Measurements from ENCODE around the gene CCDC191. TPM values are rescaled to one million over a fixed set of nuclear protein-coding genes. Genes with fewer than 3 reads are reported as not detected.

Gene CCDC191
- total and polyA plus RNA-seq, 2 of the 4 experiments (the other 2 are of a cell fraction): 0.72 to 1.1 TPM

- Histone ChIP-seq H3K4me3 (ENCODE audit: insufficient read depth, low read depth, low read length) (no peak overlapping the region), H2AK5ac (ENCODE audit: low read depth, low read length) (no peak overlapping the region; the same call in 1 of the 2 replicates), H3K36me3 (ENCODE audit: control insufficient read depth, insufficient read depth, low read length) (peaks cover 4% of the 10 kb centered on the region), H3K14ac (replicated peaks; ENCODE audit: low read depth, low read length) (peak overlapping the region; percentile 1; the same call in 1 of the 2 replicates), H3K79me1 (ENCODE audit: low read depth in 1 of 2, low read length in 2 of 2) (no peaks in the 10 kb centered on the region), H2AK9ac (replicated peaks; ENCODE audit: low read depth, low read length, poor library complexity) (no peak overlapping the region), H2BK5ac (ENCODE audit: low read depth, low read length, poor library complexity, severe bottlenecking) (no peak overlapping the region), H3K56ac (ENCODE audit: extremely low read depth, insufficient read depth, low read length) (no peak overlapping the region), H3K4me1 (ENCODE audit: control insufficient read depth, insufficient read depth, low read length) (peaks cover 3% of the 10 kb centered on the region; the same call in 1 of the 2 replicates), H3K4me2 (ENCODE audit: low read depth, low read length) (no peak overlapping the region), H3K27ac (ENCODE audit: insufficient read depth, low read length) (no peak overlapping the region), H4K8ac (ENCODE audit: low read depth in 2 of 2, low read length in 2 of 2) (no peak overlapping the region), H3K9me3 (ENCODE audit: control insufficient read depth, insufficient read depth, low read length) (no peaks in the 10 kb centered on the region), H2BK15ac (ENCODE audit: low read depth, low read length) (no peak overlapping the region), H4K5ac (ENCODE audit: low read depth, low read length) (no peak overlapping the region), H4K20me1 (ENCODE audit: insufficient read depth, low read length) (no peaks in the 10 kb centered on the region), H2BK120ac (ENCODE audit: low read depth, low read length) (no peak overlapping the region), H3K4ac (ENCODE audit: low read depth, low read length) (no peak overlapping the region), H3K9ac (ENCODE audit: low read depth, low read length) (no peak overlapping the region), H3K23ac (ENCODE audit: low read depth, low read length) (no peak overlapping the region), H3K18ac (ENCODE audit: low read depth, low read length) (no peak overlapping the region), H2BK20ac (ENCODE audit: low read depth, low read length) (no peak overlapping the region; the same call in 1 of the 2 replicates), H4K91ac (ENCODE audit: insufficient read depth, low read depth, low read length) (no peak overlapping the region), H2AFZ (replicated peaks; ENCODE audit: low read length, poor library complexity) (peak overlapping the region; percentile 71), H3K27me3 (ENCODE audit: control insufficient read depth, insufficient read depth, low read length) (no peaks in the 10 kb centered on the region), H3K9me1 (ENCODE audit: insufficient read depth, low read length) (no peaks in the 10 kb centered on the region; the same call in 1 of the 2 replicates)
- CTCF ChIA-PET: interaction anchor here (1.7 kb wide), 1 partner anchor 14 kb away, joined by 3 read pairs; no protein-coding TSS in a partner anchor
- 80% methylated on average over 3 of the region's 13 CpGs; no CpG with 5 or more reads in 1 of the 2 experiments for WGBS, 2 experiments (ENCODE audit: extremely low coverage in 2 of 2, insufficient read length in 1 of 2)
- TF ChIP-seq RCOR1 (IDR thresholded peaks at IDR 0.05; ENCODE audit: insufficient replicate concordance, low read length): no peak
- TF ChIP-seq CEBPB (IDR thresholded peaks at IDR 0.05; ENCODE audit: low read depth, low read length): no peak
- TF ChIP-seq NFE2L2 (IDR thresholded peaks at IDR 0.05; ENCODE audit: low read depth, low read length): no peak
- no peak for TF ChIP-seq MAZ (IDR thresholded peaks at IDR 0.05; ENCODE audit: borderline replicate concordance, low read depth, low read length)
- no peak for TF ChIP-seq BHLHE40 (IDR thresholded peaks at IDR 0.05; ENCODE audit: low read depth, low read length)
- no peak for TF ChIP-seq SMC3 (IDR thresholded peaks at IDR 0.05; ENCODE audit: low read depth, low read length)
- no peak for TF ChIP-seq CHD1 (IDR thresholded peaks at IDR 0.05; ENCODE audit: low read depth, low read length)
- TF ChIP-seq MAFK (IDR thresholded peaks at IDR 0.05; ENCODE audit: low read depth, low read length): no peak
- TF ChIP-seq, protein P1, sequence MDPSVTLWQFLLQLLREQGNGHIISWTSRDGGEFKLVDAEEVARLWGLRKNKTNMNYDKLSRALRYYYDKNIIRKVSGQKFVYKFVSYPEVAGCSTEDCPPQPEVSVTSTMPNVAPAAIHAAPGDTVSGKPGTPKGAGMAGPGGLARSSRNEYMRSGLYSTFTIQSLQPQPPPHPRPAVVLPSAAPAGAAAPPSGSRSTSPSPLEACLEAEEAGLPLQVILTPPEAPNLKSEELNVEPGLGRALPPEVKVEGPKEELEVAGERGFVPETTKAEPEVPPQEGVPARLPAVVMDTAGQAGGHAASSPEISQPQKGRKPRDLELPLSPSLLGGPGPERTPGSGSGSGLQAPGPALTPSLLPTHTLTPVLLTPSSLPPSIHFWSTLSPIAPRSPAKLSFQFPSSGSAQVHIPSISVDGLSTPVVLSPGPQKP (IDR thresholded peaks at IDR 0.05; ENCODE audit: borderline replicate concordance, low read depth, low read length): no peak
- in situ Hi-C loops (cut with MboI; ENCODE audit: low sequenced_read_pairs): no loop called here
- DNase-seq: no peak
- BruUV-seq (replicated peaks): no TSS peak
- ATAC-seq (ENCODE audit: low read depth): no peak
- intact Hi-C loops (cut with micrococcal nuclease): no loop called here
- POLR2A ChIA-PET (ENCODE audit: unreplicated experiment): no interaction called here
- dilution Hi-C loops (cut with HindIII; ENCODE audit: low sequenced_read_pairs, unreplicated experiment): no loop called here
These were observed 36.1 kb upstream of the CCDC191 start for GRCh38 chr3:114092151-114093015.
